Measurements from ENCODE around the gene MTMR12. TPM values are rescaled to one million over a fixed set of nuclear protein-coding genes. Genes with fewer than 3 reads are reported as not detected.
A peak's percentile ranks its signal among the peaks of the same experiment; 100 is the strongest.

MTMR12 gene
- total and polyA plus RNA-seq, 2 donors (not counting 3 experiments of a cell fraction or from before 2014, with no cell fraction given) = 18.2 to 38.6 TPM

- Histone ChIP-seq H3K79me2 (ENCODE audit: control insufficient read depth, insufficient read depth, low read length) (no peaks in the 10 kb centered on the region), H3K9me3 (replicated peaks; ENCODE audit: control insufficient read depth, insufficient read depth, low read length) (no peaks in the 10 kb centered on the region), H3K4me3 (replicated peaks in 1 of 3; ENCODE audit: insufficient read depth in 1 of 3, low read depth in 1 of 3, low read length in 3 of 3) (no peak overlapping the region), H3K9me1 (replicated peaks; ENCODE audit: control insufficient read depth, extremely low read depth, insufficient read depth, low read length) (no peaks in the 10 kb centered on the region), H2AFZ (ENCODE audit: low read depth, low read length) (no peak overlapping the region), H3K9ac (replicated peaks; ENCODE audit: extremely low read depth, insufficient read depth, low read length) (no peak overlapping the region), H3K4me2 (ENCODE audit: insufficient read depth, low read length) (no peak overlapping the region), H4K20me1 (replicated peaks; ENCODE audit: control insufficient read depth, extremely low read depth, insufficient read depth, low read length) (no peaks in the 10 kb centered on the region), H3K27me3 (ENCODE audit: control insufficient read depth in 2 of 2, insufficient read depth in 2 of 2, low read length in 2 of 2) (no peaks in the 10 kb centered on the region), H3K4me1 (ENCODE audit: control insufficient read depth, extremely low read depth, insufficient read depth, low read length) (peaks cover 13% of the 10 kb centered on the region), H3K27ac (ENCODE audit: insufficient read depth, low read depth, low read length) (no peak overlapping the region), H3K36me3 (ENCODE audit: control insufficient read depth in 2 of 2, extremely low read depth in 1 of 2, insufficient read depth in 2 of 2, low read length in 2 of 2) (peaks cover 5 to 9% of the 10 kb centered on the region in 2 experiments)
- dilution Hi-C loops (cut with MboI; ENCODE audit: extremely low pct_ligation_motif_present, low sequenced_read_pairs) = no loop called here
- no peak for TF ChIP-seq EZH2 (IDR thresholded peaks at IDR 0.05; ENCODE audit: borderline replicate concordance, low read depth, low read length, severe bottlenecking)
- TF ChIP-seq JUN (IDR thresholded peaks at IDR 0.05; ENCODE audit: borderline replicate concordance, insufficient read depth, insufficient read length, low read depth) = no peak
- TF ChIP-seq POLR2AphosphoS5 (IDR thresholded peaks at IDR 0.05; ENCODE audit: insufficient read depth, low read depth, low read length) = no peak
- TF ChIP-seq GATA2 (IDR thresholded peaks at IDR 0.05; ENCODE audit: insufficient read depth, insufficient read length, low read depth, low read length) = no peak
- CTCF ChIA-PET = interaction anchor here (10.1 kb wide), 1 partner anchor 100 kb away, joined by 325 read pairs; no protein-coding TSS in a partner anchor
- POLR2A ChIA-PET = no interaction called here
- no peak for FAIRE-seq
- intact Hi-C loops (cut with micrococcal nuclease) = no loop called here
- DNase-seq (ENCODE audit: low read depth, low spot score) = no peak
- TSS peak; percentile 12 for BruUV-seq (replicated peaks)
Measured at GRCh38 chr5:32229586-32229985, 83.2 kb downstream of the MTMR12 start.

GRCh38 chr5:32228816-32229215, 83.9 kb downstream of the MTMR12 start:
- Histone ChIP-seq H3K9ac (replicated peaks; ENCODE audit: extremely low read depth, insufficient read depth, low read length) (no peak overlapping the region), H3K9me1 (replicated peaks; ENCODE audit: control insufficient read depth, extremely low read depth, insufficient read depth, low read length) (no peaks in the 10 kb centered on the region), H3K4me2 (ENCODE audit: insufficient read depth, low read length) (no peak overlapping the region), H3K36me3 (ENCODE audit: control insufficient read depth in 2 of 2, extremely low read depth in 1 of 2, insufficient read depth in 2 of 2, low read length in 2 of 2) (peaks cover 5 to 9% of the 10 kb centered on the region in 2 experiments), H3K27me3 (ENCODE audit: control insufficient read depth in 2 of 2, insufficient read depth in 2 of 2, low read length in 2 of 2) (no peaks in the 10 kb centered on the region), H2AFZ (ENCODE audit: low read depth, low read length) (no peak overlapping the region), H3K4me3 (replicated peaks in 1 of 3; ENCODE audit: insufficient read depth in 1 of 3, low read depth in 1 of 3, low read length in 3 of 3) (no peak overlapping the region), H3K27ac (ENCODE audit: insufficient read depth, low read depth, low read length) (no peak overlapping the region), H4K20me1 (replicated peaks; ENCODE audit: control insufficient read depth, extremely low read depth, insufficient read depth, low read length) (no peaks in the 10 kb centered on the region), H3K9me3 (replicated peaks; ENCODE audit: control insufficient read depth, insufficient read depth, low read length) (no peaks in the 10 kb centered on the region), H3K4me1 (ENCODE audit: control insufficient read depth, extremely low read depth, insufficient read depth, low read length) (peaks cover 5% of the 10 kb centered on the region), H3K79me2 (ENCODE audit: control insufficient read depth, insufficient read depth, low read length) (no peaks in the 10 kb centered on the region)
- intact Hi-C loops (cut with micrococcal nuclease) (no loop called here), dilution Hi-C loops (cut with MboI; ENCODE audit: extremely low pct_ligation_motif_present, low sequenced_read_pairs) (no loop called here)
- no peak for TF ChIP-seq POLR2A (IDR thresholded peaks at IDR 0.05; ENCODE audit: low read depth, low read length)
- no peak for TF ChIP-seq FOS (IDR thresholded peaks at IDR 0.05; ENCODE audit: borderline replicate concordance, insufficient read depth, low read length)
- TF ChIP-seq MAX (IDR thresholded peaks at IDR 0.05; ENCODE audit: insufficient read depth, insufficient read length) = no peak
- TF ChIP-seq EZH2 (IDR thresholded peaks at IDR 0.05; ENCODE audit: borderline replicate concordance, low read depth, low read length, severe bottlenecking) = no peak
- no peak for TF ChIP-seq POLR2AphosphoS5 (IDR thresholded peaks at IDR 0.05; ENCODE audit: insufficient read depth, low read depth, low read length)
- TF ChIP-seq CTCF (IDR thresholded peaks at IDR 0.05; ENCODE audit: extremely low read depth in 1 of 2, insufficient read depth in 1 of 2, low read depth in 1 of 2, low read length in 2 of 2) = no peak
- no peak for TF ChIP-seq GATA2 (IDR thresholded peaks at IDR 0.05; ENCODE audit: insufficient read depth, insufficient read length, low read depth, low read length)
- TF ChIP-seq MYC (IDR thresholded peaks at IDR 0.05; ENCODE audit: low read depth, low read length) = no peak
- no peak for TF ChIP-seq JUN (IDR thresholded peaks at IDR 0.05; ENCODE audit: borderline replicate concordance, insufficient read depth, insufficient read length, low read depth)
- BruUV-seq (replicated peaks) = no TSS peak
- ChIA-PET POLR2A (no interaction called here), CTCF (interaction anchor here (10.1 kb wide), 1 partner anchor 101 kb away, joined by 325 read pairs; no protein-coding TSS in a partner anchor)
- FAIRE-seq (no peak), DNase-seq (ENCODE audit: low read depth, low spot score) (no peak)
